Measurements from ENCODE around the gene CYB5R2. TPM values are rescaled to one million over a fixed set of nuclear protein-coding genes. Genes with fewer than 3 reads are reported as not detected.

The CYB5R2 gene
- total and polyA plus RNA-seq, 2 experiments from 2014 or later: 40.9 to 56.2 TPM

DNA sequence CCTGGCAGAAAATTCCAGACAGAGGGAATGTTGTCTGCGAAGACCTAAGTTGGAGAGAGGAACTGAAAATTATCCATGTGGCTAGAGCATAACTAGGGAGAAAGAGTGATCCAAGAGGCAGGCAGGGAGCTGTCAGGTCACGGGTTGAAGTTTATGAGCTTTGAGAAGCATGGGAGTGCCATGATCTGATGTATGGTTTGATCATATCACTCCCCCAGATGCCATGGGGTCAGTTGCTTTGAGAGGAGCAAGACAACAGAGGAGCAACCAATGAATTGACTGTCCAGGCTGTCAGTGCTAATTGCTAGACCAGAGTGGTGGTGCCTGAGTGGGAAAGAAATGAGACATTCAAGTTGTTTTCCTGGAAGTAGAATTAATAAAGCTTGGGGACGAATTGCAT lies 54.0 kb downstream of the CYB5R2 start:
- Histone ChIP-seq H3K4me1 (ENCODE audit: insufficient read depth) (peaks cover 22% of the 10 kb centered on the region), H3K4me2 (no peak overlapping the region), H4K20me1 (replicated peaks; ENCODE audit: insufficient read depth) (no peaks in the 10 kb centered on the region), H3F3A (replicated peaks; ENCODE audit: low read depth) (no peaks in the 10 kb centered on the region), H3K9me2 (ENCODE audit: insufficient read depth) (peaks cover 13% of the 10 kb centered on the region), H2AFZ (no peak overlapping the region), H3K27ac (ENCODE audit: low read depth) (no peak overlapping the region), H3K79me2 (replicated peaks; ENCODE audit: insufficient read depth) (no peaks in the 10 kb centered on the region), H3K36me3 (ENCODE audit: insufficient read depth) (no peaks in the 10 kb centered on the region), H3K27me3 (ENCODE audit: insufficient read depth) (no peaks in the 10 kb centered on the region), H3K4me3 (no peak overlapping the region)
- Mint-ChIP-seq H3K4me1 (peaks cover 23% of the 10 kb centered on the region), H3K36me3 (ENCODE audit: low read depth) (peaks cover 3% of the 10 kb centered on the region; the same call in 1 of the 3 replicates), H3K27me3 (ENCODE audit: insufficient read depth, low read depth, poor library complexity) (peaks cover 4% of the 10 kb centered on the region), H3K4me3 (no peak overlapping the region), H3K27ac (no peak overlapping the region), H3K9me3 (no peaks in the 10 kb centered on the region)
- TF ChIP-seq NANOG (IDR thresholded peaks at IDR 0.05; ENCODE audit: borderline replicate concordance): no peak
- no peak for TF ChIP-seq POLR2AphosphoS5 (IDR thresholded peaks at IDR 0.05; ENCODE audit: low read depth)
- TF ChIP-seq REST (IDR thresholded peaks at IDR 0.05; ENCODE audit: unreplicated experiment): no peak
- TF ChIP-seq, protein P1, sequence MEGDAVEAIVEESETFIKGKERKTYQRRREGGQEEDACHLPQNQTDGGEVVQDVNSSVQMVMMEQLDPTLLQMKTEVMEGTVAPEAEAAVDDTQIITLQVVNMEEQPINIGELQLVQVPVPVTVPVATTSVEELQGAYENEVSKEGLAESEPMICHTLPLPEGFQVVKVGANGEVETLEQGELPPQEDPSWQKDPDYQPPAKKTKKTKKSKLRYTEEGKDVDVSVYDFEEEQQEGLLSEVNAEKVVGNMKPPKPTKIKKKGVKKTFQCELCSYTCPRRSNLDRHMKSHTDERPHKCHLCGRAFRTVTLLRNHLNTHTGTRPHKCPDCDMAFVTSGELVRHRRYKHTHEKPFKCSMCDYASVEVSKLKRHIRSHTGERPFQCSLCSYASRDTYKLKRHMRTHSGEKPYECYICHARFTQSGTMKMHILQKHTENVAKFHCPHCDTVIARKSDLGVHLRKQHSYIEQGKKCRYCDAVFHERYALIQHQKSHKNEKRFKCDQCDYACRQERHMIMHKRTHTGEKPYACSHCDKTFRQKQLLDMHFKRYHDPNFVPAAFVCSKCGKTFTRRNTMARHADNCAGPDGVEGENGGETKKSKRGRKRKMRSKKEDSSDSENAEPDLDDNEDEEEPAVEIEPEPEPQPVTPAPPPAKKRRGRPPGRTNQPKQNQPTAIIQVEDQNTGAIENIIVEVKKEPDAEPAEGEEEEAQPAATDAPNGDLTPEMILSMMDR (conservative IDR thresholded peaks at IDR 0.05; ENCODE audit: low read depth in 2 of 2): no peak
- TF ChIP-seq, protein P2, sequence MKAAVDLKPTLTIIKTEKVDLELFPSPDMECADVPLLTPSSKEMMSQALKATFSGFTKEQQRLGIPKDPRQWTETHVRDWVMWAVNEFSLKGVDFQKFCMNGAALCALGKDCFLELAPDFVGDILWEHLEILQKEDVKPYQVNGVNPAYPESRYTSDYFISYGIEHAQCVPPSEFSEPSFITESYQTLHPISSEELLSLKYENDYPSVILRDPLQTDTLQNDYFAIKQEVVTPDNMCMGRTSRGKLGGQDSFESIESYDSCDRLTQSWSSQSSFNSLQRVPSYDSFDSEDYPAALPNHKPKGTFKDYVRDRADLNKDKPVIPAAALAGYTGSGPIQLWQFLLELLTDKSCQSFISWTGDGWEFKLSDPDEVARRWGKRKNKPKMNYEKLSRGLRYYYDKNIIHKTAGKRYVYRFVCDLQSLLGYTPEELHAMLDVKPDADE (IDR thresholded peaks at IDR 0.05): no peak
- no peak for TF ChIP-seq ZNF114 (CRISPR knock-in tag; IDR thresholded peaks at IDR 0.05)
- no peak for TF ChIP-seq ZNF462 (CRISPR knock-in tag; IDR thresholded peaks at IDR 0.05)
- TF ChIP-seq JUNB (IDR thresholded peaks at IDR 0.05; ENCODE audit: unreplicated experiment): no peak
- no peak for TF ChIP-seq CREB1 (CRISPR knock-in tag; IDR thresholded peaks at IDR 0.05; ENCODE audit: low read depth)
- no peak for TF ChIP-seq EZH2 (IDR thresholded peaks at IDR 0.05; ENCODE audit: low read depth, unreplicated experiment)
- no peak for TF ChIP-seq STAT1 (IDR thresholded peaks at IDR 0.05; ENCODE audit: unreplicated experiment)
- TF ChIP-seq EZH2phosphoT487 (IDR thresholded peaks at IDR 0.05; ENCODE audit: unreplicated experiment): no peak
- TF ChIP-seq ZNF331 (CRISPR knock-in tag; IDR thresholded peaks at IDR 0.05; ENCODE audit: low read depth): no peak
- no peak for ATAC-seq
- no peak for DNase-seq (ENCODE audit: low spot score)
